Esophagus squamous epithelium (tissue), 5 donors: ENCODE data around the gene MRPS17. TPM values are rescaled to one million over a fixed set of nuclear protein-coding genes. Genes with fewer than 3 reads are reported as not detected.

Experiments
- DNase-seq: peaks from one replicate; lab custom pipeline; 2025; lab: John Stamatoyannopoulos, UW
- H3K27ac ChIP-seq, 4 donors: fragments of 200-600 bp; sonication (generic); one replicate each; pipeline ENCODE4 v1.5.1; 2016 to 2019; ENCODE audit warnings: mild to moderate bottlenecking in 1 of 4
- H3K27me3 ChIP-seq, 4 donors: fragments of 200-600 bp; sonication (generic); 1 replicate in 3 of 4; 2 replicates in 1 of 4; pipeline versions ENCODE4 v1.5.1 to v1.6.0; 2017 to 2021; ENCODE audit warnings: antibody characterized with exemption in 1 of 4
- H3K36me3 ChIP-seq, 3 donors: fragments of 200-600 bp; sonication (generic); one replicate each; pipeline ENCODE4 v1.5.1; 2016 to 2019
- H3K4me1 ChIP-seq, 3 donors: fragments of 200-600 bp; sonication (generic); one replicate each; pipeline ENCODE4 v1.5.1; 2017 to 2019
- H3K4me3 ChIP-seq, 4 donors: fragments of 200-600 bp; sonication (generic); 1 replicate in 3 of 4; 2 replicates in 1 of 4; pipeline ENCODE4 v1.5.1; 2016 to 2019; ENCODE audit warnings: mild to moderate bottlenecking in 2 of 4, moderate library complexity in 1 of 4
- H3K9me3 ChIP-seq, 3 donors: fragments of 200-600 bp; sonication (generic); one replicate each; pipeline ENCODE4 v1.5.1; 2016 to 2019
- CTCF ChIP-seq, 6 experiments: fragments of 450-650 bp in 4 of 6; fragments of 200-600 bp in 2 of 6; sonication (generic) in 2 of 6; IDR thresholded peaks; one replicate each; pipeline ENCODE4 v1.5.1; 2016 to 2019; ENCODE audit warnings: antibody characterized with exemption in 6 of 6, mild to moderate bottlenecking in 4 of 6, moderate library complexity in 4 of 6
- POLR2A ChIP-seq, 4 donors: fragments of 450-650 bp; IDR thresholded peaks; one replicate each; pipeline ENCODE4 v1.6.1; 2017; ENCODE audit warnings: antibody characterized with exemption in 4 of 4, mild to moderate bottlenecking in 4 of 4, moderate library complexity in 3 of 4
- WGBS, 2 donors: methylation state at CpG; one replicate each; pipeline ENCODE4 v1.1.5; 2018; 5-methylcytosine and 5-hydroxymethylcytosine counted together
- intact Hi-C: fragments of 100-400 bp; cut with DNase I; formaldehyde crosslinking; loops from one replicate; pipeline ENCODE4 v1.15.0; 2022
- total RNA-seq, 4 donors: library from RNA; depleted of rRNA; stranded (reverse); fragments of >200 nt; gene quantifications; one replicate each; pipeline ENCODE4 v1.1.0, GENCODE V29; 2016
- donor health status: DM: yes; HTN: yes; CAD: no.

MRPS17 gene
- total RNA-seq, 4 donors from 2014 or later, result 4.3 to 11.8 (median 10.2) TPM

GRCh38 chr7:55969391-55969790, 17.7 kb downstream of the MRPS17 start:
- Histone ChIP-seq H3K27me3 (no peaks in the 10 kb centered on the region), H3K36me3 (peaks cover 0 to 30% (median 0%) of the 10 kb centered on the region in 3 donors), H3K4me3 (no peak overlapping the region), H3K9me3 (no peaks in the 10 kb centered on the region), H3K4me1 (peaks cover 6 to 46% (median 12%) of the 10 kb centered on the region in 3 donors), H3K27ac (no peak overlapping the region)
- intact Hi-C loops, result loop anchor here (10.0 kb wide), 1 partner anchor 85 kb away; the partner anchor contains the start of gene ZNF713
- DNase-seq, result no peak
- TF ChIP-seq POLR2A (IDR thresholded peaks at IDR 0.05) (no peak), CTCF (IDR thresholded peaks at IDR 0.05) (no peak)
- WGBS, 2 donors, result 83 to 87% methylated on average over 4 to 8 of the region's 11 CpGs

GRCh38 chr7:55970561-55970960, 18.9 kb downstream of the MRPS17 start:
- intact Hi-C loops, result no loop called here
- H3K27me3 ChIP-seq, result no peaks in the 10 kb centered on the region
- H3K36me3 ChIP-seq, result peaks cover 0 to 30% (median 0%) of the 10 kb centered on the region in 3 donors
- DNase-seq, result no peak
- no peak overlapping the region for H3K27ac ChIP-seq
- no peaks in the 10 kb centered on the region for H3K9me3 ChIP-seq
- peaks cover 6 to 38% (median 9%) of the 10 kb centered on the region in 3 donors for H3K4me1 ChIP-seq
- 79 to 81% methylated on average over 7 of the region's 7 CpGs for WGBS, 2 donors
- TF ChIP-seq POLR2A (IDR thresholded peaks at IDR 0.05) (no peak), CTCF (IDR thresholded peaks at IDR 0.05) (no peak)
- H3K4me3 ChIP-seq, result no peak overlapping the region

GRCh38 chr7:55970978-55971377, 19.3 kb downstream of the MRPS17 start:
- Histone ChIP-seq H3K27me3 (no peaks in the 10 kb centered on the region), H3K36me3 (peaks cover 0 to 30% (median 0%) of the 10 kb centered on the region in 3 donors), H3K4me1 (peaks cover 5 to 33% (median 5%) of the 10 kb centered on the region in 3 donors), H3K4me3 (no peak overlapping the region), H3K27ac (no peak overlapping the region), H3K9me3 (no peaks in the 10 kb centered on the region)
- DNase-seq, result no peak
- intact Hi-C loops, result no loop called here
- TF ChIP-seq CTCF (IDR thresholded peaks at IDR 0.05) (no peak), POLR2A (IDR thresholded peaks at IDR 0.05) (no peak)
- WGBS, 2 donors, result 81 to 82% methylated on average over 8 of the region's 8 CpGs

- Histone ChIP-seq H3K36me3 (peaks cover 0 to 29% (median 0%) of the 10 kb centered on the region in 3 donors), H3K9me3 (no peaks in the 10 kb centered on the region), H3K27me3 (no peaks in the 10 kb centered on the region), H3K4me3 (no peak overlapping the region), H3K27ac (no peak overlapping the region), H3K4me1 (peaks cover 0 to 37% (median 0%) of the 10 kb centered on the region in 3 donors)
- no peak for TF ChIP-seq POLR2A (IDR thresholded peaks at IDR 0.05)
- no peak for TF ChIP-seq CTCF (IDR thresholded peaks at IDR 0.05)
- 93 to 95% methylated on average over 7 of the region's 7 CpGs for WGBS, 2 donors
- DNase-seq, result no peak
- intact Hi-C loops, result no loop called here
Observed at GRCh38 chr7:55973747-55974250, 22.1 kb downstream of the MRPS17 start.

GRCh38 chr7:55975988-55976633, 24.4 kb downstream of the MRPS17 start:
- H3K27ac ChIP-seq, result no peak overlapping the region
- H3K4me1 ChIP-seq, result peaks cover 0 to 28% (median 0%) of the 10 kb centered on the region in 3 donors
- no peak for DNase-seq
- H3K4me3 ChIP-seq, result no peak overlapping the region
- H3K9me3 ChIP-seq, result no peaks in the 10 kb centered on the region
- intact Hi-C loops, result no loop called here
- no peaks in the 10 kb centered on the region for H3K27me3 ChIP-seq
- 68 to 77% methylated on average over 7 of the region's 7 CpGs for WGBS, 2 donors
- H3K36me3 ChIP-seq, result peaks cover 4 to 34% (median 10%) of the 10 kb centered on the region in 3 donors
- no peak for TF ChIP-seq POLR2A (IDR thresholded peaks at IDR 0.05)
